Ureter (tissue), 1 donor: ENCODE data around the gene ZC2HC1B. TPM values are rescaled to one million over a fixed set of nuclear protein-coding genes. Genes with fewer than 3 reads are reported as not detected.

Source experiments
- total RNA-seq: library from RNA; stranded (reverse); gene quantifications from one replicate; pipeline ENCODE4 v1.2.4, GENCODE V29; 2023
- donor health status: DM: yes; HTN: yes; CAD: no.

The ZC2HC1B gene
- total RNA-seq, 1 donor from 2014 or later, result not detected

Other genes with a start within 250 kb of the ZC2HC1B start
- gene PHACTR2, start 186.5 kb upstream of the ZC2HC1B start, total RNA-seq, result 93.2 TPM
- gene LTV1, start 21.1 kb upstream of the ZC2HC1B start, total RNA-seq, result 28.6 TPM
- 57.3 TPM for gene PLAGL1, start 143.8 kb downstream of the ZC2HC1B start, total RNA-seq
- gene SF3B5, start 231.1 kb downstream of the ZC2HC1B start, total RNA-seq, result 110 TPM